HEK293 (cell line): ENCODE results near the gene NPPA.

Source experiments
- CTCF ChIA-PET: fragments of 350-600 bp; formaldehyde crosslinking; extraction: SDS; loops from one replicate; lab custom pipeline; 2021; ENCODE audit warnings: antibody characterized with exemption; lab: Yijun Ruan, JAX
- POLR2A ChIA-PET: fragments of 300-600 bp; formaldehyde crosslinking; extraction: SDS; loops from one replicate; lab custom pipeline; 2020; ENCODE audit warnings: antibody characterized with exemption, inconsistent platforms; lab: Yijun Ruan, JAX
- H3K27ac ChIP-seq: fragments of 200-500 bp; sonication (Bioruptor generic); 2 replicates; pipeline ENCODE4 v1.5.1; 2014; ENCODE audit warnings: low read depth, low read length, control low read depth, inconsistent platforms; ENCODE audit errors: extremely low read depth
- H3K36me3 ChIP-seq, 2 experiments: fragments of 200-500 bp in 1 of 2; sonication (Bioruptor generic) in 1 of 2; 1 replicate in 1 of 2; 2 replicates in 1 of 2; pipeline ENCODE4 v1.5.1; 2014 to 2017; ENCODE audit warnings: inconsistent platforms in 2 of 2, low read length in 2 of 2; ENCODE audit not compliant: control insufficient read depth in 2 of 2, insufficient read depth in 1 of 2
- H3K4me1 ChIP-seq: fragments of 200-500 bp; sonication (Bioruptor generic); 2 replicates; pipeline ENCODE4 v1.5.1; 2014; ENCODE audit warnings: mild to moderate bottlenecking, low read length, inconsistent platforms; ENCODE audit not compliant: control insufficient read depth, insufficient read depth
- H3K4me3 ChIP-seq: 2 replicates; pipeline ENCODE4 v1.5.1; 2011; ENCODE audit warnings: low read depth, mild to moderate bottlenecking, control low read depth, low read length, moderate library complexity
- H3K9me3 ChIP-seq: fragments of 200-500 bp; sonication (Bioruptor generic); 2 replicates; pipeline ENCODE4 v1.5.1; 2014; ENCODE audit warnings: low read depth, low read length, inconsistent platforms; ENCODE audit not compliant: control insufficient read depth, insufficient read depth
- MYNN ChIP-seq: fragments of 450-650 bp; formaldehyde crosslinking; IDR thresholded peaks from 2 replicates; pipeline ENCODE4 v1.5.1; 2016; ENCODE audit warnings: missing biosample characterization, missing genetic modification characterization, borderline replicate concordance
- SCRT2 ChIP-seq: fragments of 450-650 bp; formaldehyde crosslinking; IDR thresholded peaks from 2 replicates; pipeline ENCODE4 v1.5.1; 2016; ENCODE audit warnings: missing biosample characterization, missing genetic modification characterization
- ZBTB20 ChIP-seq: fragments of 450-650 bp; formaldehyde crosslinking; IDR thresholded peaks from 2 replicates; pipeline ENCODE4 v1.5.1; 2016; ENCODE audit warnings: missing biosample characterization, missing genetic modification characterization
- ZBTB48 ChIP-seq: fragments of 450-650 bp; formaldehyde crosslinking; IDR thresholded peaks from 2 replicates; pipeline ENCODE4 v1.5.1; 2016; ENCODE audit warnings: missing biosample characterization, missing genetic modification characterization
- ZNF138 ChIP-seq: fragments of 450-650 bp; formaldehyde crosslinking; IDR thresholded peaks from 2 replicates; pipeline ENCODE4 v1.5.1; 2016; ENCODE audit warnings: missing biosample characterization, missing genetic modification characterization, borderline replicate concordance
- ZNF175 ChIP-seq: fragments of 450-650 bp; formaldehyde crosslinking; IDR thresholded peaks from 2 replicates; pipeline ENCODE4 v1.5.1; 2016; ENCODE audit warnings: missing biosample characterization, missing genetic modification characterization
- ZNF221 ChIP-seq: fragments of 450-650 bp; formaldehyde crosslinking; IDR thresholded peaks from 2 replicates; pipeline ENCODE4 v1.5.1; 2017; ENCODE audit warnings: missing biosample characterization, missing genetic modification characterization, borderline replicate concordance
- ZNF223 ChIP-seq: fragments of 450-650 bp; formaldehyde crosslinking; IDR thresholded peaks from 2 replicates; pipeline ENCODE4 v1.5.1; 2016; ENCODE audit warnings: missing biosample characterization, missing genetic modification characterization
- ZNF239 ChIP-seq: fragments of 450-650 bp; formaldehyde crosslinking; IDR thresholded peaks from 2 replicates; pipeline ENCODE4 v1.5.1; 2016; ENCODE audit warnings: missing biosample characterization, missing genetic modification characterization
- ZNF274 ChIP-seq, 2 experiments: fragments of 200-500 bp in 1 of 2; fragments of 450-650 bp in 1 of 2; sonication (Bioruptor generic) in 1 of 2; formaldehyde crosslinking in 1 of 2; IDR thresholded peaks; 2 replicates each; pipeline versions ENCODE4 v1.5.1 to v1.6.1; 2014 to 2016; ENCODE audit warnings: borderline replicate concordance in 1 of 2, inconsistent platforms in 1 of 2, low read length in 1 of 2, missing biosample characterization in 1 of 2, missing genetic modification characterization in 1 of 2
- ZNF596 ChIP-seq: fragments of 450-650 bp; IDR thresholded peaks from 2 replicates; pipeline ENCODE4 v1.5.0; 2018; ENCODE audit warnings: missing biosample characterization, mild to moderate bottlenecking, missing genetic modification characterization, moderate library complexity
- ZNF768 ChIP-seq: fragments of 450-650 bp; formaldehyde crosslinking; IDR thresholded peaks from 2 replicates; pipeline ENCODE4 v1.5.1; 2018; ENCODE audit warnings: missing biosample characterization, mild to moderate bottlenecking, missing genetic modification characterization
- TF ChIP-seq, protein P1 (sequence below): fragments of 450-650 bp; formaldehyde crosslinking; IDR thresholded peaks from 2 replicates; pipeline ENCODE4 v1.5.0; 2017; ENCODE audit warnings: missing biosample characterization, missing genetic modification characterization, borderline replicate concordance
- TF ChIP-seq, protein P2 (sequence below): fragments of 450-650 bp; formaldehyde crosslinking; conservative IDR thresholded peaks from 2 replicates; pipeline ENCODE4 v1.5.1; 2016; ENCODE audit warnings: low read depth, missing biosample characterization, missing genetic modification characterization
- TF ChIP-seq, protein P3 (sequence below): fragments of 450-650 bp; IDR thresholded peaks from 2 replicates; pipeline ENCODE4 v1.5.1; 2018; ENCODE audit warnings: missing biosample characterization, missing genetic modification characterization

Gene NPPA

DNA sequence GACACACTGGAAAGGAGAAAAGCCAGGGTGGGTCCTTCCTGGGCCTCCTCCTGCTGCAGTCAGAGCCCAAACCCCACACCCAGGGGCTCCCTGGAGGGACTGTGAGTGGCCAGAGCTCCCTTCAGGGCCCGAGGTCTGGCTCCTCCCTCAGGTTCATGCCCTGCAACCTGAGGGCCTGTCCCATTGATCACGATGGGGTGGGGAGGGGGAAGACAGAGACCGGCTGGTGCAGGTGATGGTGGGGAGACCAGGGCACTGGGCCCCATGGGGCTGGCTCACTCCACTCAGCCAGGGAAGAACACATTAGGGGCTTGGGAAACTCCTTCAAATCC is 41.3 kb upstream of the NPPA start (continued):
- TF ChIP-seq ZBTB48 (tag by site-specific recombination): no peak
- TF ChIP-seq, protein P1, sequence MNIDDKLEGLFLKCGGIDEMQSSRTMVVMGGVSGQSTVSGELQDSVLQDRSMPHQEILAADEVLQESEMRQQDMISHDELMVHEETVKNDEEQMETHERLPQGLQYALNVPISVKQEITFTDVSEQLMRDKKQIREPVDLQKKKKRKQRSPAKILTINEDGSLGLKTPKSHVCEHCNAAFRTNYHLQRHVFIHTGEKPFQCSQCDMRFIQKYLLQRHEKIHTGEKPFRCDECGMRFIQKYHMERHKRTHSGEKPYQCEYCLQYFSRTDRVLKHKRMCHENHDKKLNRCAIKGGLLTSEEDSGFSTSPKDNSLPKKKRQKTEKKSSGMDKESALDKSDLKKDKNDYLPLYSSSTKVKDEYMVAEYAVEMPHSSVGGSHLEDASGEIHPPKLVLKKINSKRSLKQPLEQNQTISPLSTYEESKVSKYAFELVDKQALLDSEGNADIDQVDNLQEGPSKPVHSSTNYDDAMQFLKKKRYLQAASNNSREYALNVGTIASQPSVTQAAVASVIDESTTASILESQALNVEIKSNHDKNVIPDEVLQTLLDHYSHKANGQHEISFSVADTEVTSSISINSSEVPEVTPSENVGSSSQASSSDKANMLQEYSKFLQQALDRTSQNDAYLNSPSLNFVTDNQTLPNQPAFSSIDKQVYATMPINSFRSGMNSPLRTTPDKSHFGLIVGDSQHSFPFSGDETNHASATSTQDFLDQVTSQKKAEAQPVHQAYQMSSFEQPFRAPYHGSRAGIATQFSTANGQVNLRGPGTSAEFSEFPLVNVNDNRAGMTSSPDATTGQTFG (tag by site-specific recombination): no peak
- no peak for TF ChIP-seq ZNF138
- TF ChIP-seq ZNF239 (tag by site-specific recombination): no peak

DNA sequence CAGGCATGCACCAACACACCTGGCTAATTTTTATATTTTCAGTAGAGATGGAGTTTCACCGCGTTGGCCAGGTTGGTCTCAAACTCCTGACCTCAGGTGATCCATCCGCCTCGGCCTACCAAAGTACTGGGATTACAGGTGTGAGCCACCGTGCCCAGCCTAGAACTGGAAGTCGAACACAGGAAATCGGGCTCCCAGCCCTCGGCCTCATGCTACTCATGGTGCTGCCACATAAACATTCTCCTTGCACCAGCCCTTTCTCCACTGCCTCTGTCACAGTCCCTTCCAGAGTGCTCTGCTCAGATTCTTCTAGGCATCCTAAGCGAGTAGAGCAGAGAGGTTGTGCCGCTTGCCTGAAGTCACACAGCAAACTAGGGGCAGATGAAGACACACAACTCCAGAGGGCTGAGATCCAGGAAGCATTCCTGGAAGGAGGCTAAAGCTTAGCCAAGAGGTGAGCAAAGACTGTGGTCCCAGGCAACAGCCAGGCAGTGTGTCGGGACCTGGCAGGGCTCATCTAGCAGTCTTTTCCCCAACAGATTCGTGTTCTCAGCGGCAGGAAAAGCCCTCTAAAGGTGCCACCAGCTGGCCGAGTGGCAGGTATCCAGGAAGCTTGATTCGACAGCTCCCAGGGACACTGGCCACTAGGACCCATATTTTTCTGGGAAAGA is 40.8 kb upstream of the NPPA start:
- no peak overlapping the region for H3K4me3 ChIP-seq
- no peaks in the 10 kb centered on the region for H3K9me3 ChIP-seq
- no peak overlapping the region for H3K27ac ChIP-seq
- POLR2A ChIA-PET: interaction anchor here (0.6 kb wide), 1 partner anchor 32 kb away, joined by 3 read pairs; no protein-coding TSS in a partner anchor
- H3K4me1 ChIP-seq: no peaks in the 10 kb centered on the region
- no peaks in the 10 kb centered on the region for H3K36me3 ChIP-seq
- CTCF ChIA-PET: interaction anchor here (0.5 to 0.6 kb wide), 2 partner anchors 84 to 206 kb away, joined by 3 to 4 read pairs; no protein-coding TSS in a partner anchor
- TF ChIP-seq ZNF768 (tag by site-specific recombination) (peak; percentile 62), MYNN (no peak)

DNA sequence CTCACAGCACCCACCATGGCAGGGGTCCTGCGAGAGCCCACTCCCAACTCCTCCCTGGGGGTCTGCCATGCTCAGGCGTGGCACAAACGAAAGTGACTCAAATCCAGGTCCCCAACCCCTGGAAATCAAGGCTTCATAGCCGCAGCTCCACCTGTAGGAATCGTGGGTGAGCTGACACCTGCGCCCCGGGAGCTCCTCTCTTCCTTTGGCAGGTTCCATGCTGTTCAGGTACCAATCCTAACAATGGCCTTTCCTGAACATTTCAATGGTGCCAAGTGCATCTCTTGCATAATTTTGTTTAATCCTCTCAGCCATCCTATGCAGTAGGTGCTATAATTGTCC is 40.1 kb upstream of the NPPA start:
- H3K4me1 ChIP-seq: no peaks in the 10 kb centered on the region
- H3K4me3 ChIP-seq: no peak overlapping the region
- no peak overlapping the region for H3K27ac ChIP-seq
- no peaks in the 10 kb centered on the region for H3K9me3 ChIP-seq
- no peaks in the 10 kb centered on the region for H3K36me3 ChIP-seq
- ChIA-PET POLR2A (interaction anchor here (0.6 kb wide), 1 partner anchor 32 kb away, joined by 3 read pairs; no protein-coding TSS in a partner anchor), CTCF (interaction anchor here (0.6 to 1.6 kb wide), 5 partner anchors 8 to 30 kb away, joined by 3 to 4 read pairs (median 3); no protein-coding TSS in a partner anchor)
- no peak for TF ChIP-seq ZNF223 (tag by site-specific recombination)
- TF ChIP-seq, protein P2, sequence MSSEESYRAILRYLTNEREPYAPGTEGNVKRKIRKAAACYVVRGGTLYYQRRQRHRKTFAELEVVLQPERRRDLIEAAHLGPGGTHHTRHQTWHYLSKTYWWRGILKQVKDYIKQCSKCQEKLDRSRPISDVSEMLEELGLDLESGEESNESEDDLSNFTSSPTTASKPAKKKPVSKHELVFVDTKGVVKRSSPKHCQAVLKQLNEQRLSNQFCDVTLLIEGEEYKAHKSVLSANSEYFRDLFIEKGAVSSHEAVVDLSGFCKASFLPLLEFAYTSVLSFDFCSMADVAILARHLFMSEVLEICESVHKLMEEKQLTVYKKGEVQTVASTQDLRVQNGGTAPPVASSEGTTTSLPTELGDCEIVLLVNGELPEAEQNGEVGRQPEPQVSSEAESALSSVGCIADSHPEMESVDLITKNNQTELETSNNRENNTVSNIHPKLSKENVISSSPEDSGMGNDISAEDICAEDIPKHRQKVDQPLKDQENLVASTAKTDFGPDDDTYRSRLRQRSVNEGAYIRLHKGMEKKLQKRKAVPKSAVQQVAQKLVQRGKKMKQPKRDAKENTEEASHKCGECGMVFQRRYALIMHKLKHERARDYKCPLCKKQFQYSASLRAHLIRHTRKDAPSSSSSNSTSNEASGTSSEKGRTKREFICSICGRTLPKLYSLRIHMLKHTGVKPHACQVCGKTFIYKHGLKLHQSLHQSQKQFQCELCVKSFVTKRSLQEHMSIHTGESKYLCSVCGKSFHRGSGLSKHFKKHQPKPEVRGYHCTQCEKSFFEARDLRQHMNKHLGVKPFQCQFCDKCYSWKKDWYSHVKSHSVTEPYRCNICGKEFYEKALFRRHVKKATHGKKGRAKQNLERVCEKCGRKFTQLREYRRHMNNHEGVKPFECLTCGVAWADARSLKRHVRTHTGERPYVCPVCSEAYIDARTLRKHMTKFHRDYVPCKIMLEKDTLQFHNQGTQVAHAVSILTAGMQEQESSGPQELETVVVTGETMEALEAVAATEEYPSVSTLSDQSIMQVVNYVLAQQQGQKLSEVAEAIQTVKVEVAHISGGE (tag by site-specific recombination): no peak
- no peak for TF ChIP-seq ZNF596 (tag by site-specific recombination)
- no peak for TF ChIP-seq ZNF175
- TF ChIP-seq ZNF274 (IDR thresholded peaks at IDR 0.05; ENCODE audit: low read length): no peak
- TF ChIP-seq ZNF274 (tag by site-specific recombination; IDR thresholded peaks at IDR 0.05; ENCODE audit: borderline replicate concordance): no peak
- TF ChIP-seq ZNF221 (tag by site-specific recombination): no peak
- TF ChIP-seq ZBTB20 (tag by site-specific recombination): no peak
- peak; percentile 50; the same call in 1 of the 2 replicates for TF ChIP-seq SCRT2 (tag by site-specific recombination)
- TF ChIP-seq, protein P3, sequence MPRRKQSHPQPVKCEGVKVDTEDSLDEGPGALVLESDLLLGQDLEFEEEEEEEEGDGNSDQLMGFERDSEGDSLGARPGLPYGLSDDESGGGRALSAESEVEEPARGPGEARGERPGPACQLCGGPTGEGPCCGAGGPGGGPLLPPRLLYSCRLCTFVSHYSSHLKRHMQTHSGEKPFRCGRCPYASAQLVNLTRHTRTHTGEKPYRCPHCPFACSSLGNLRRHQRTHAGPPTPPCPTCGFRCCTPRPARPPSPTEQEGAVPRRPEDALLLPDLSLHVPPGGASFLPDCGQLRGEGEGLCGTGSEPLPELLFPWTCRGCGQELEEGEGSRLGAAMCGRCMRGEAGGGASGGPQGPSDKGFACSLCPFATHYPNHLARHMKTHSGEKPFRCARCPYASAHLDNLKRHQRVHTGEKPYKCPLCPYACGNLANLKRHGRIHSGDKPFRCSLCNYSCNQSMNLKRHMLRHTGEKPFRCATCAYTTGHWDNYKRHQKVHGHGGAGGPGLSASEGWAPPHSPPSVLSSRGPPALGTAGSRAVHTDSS (tag by site-specific recombination): no peak
